ENCODE data around the gene CCDC142.

GRCh38 chr2:74501335-74502071, 18.7 kb upstream of the CCDC142 start:
- TF ChIP-seq POLR2A (IDR thresholded peaks at IDR 0.05; ENCODE audit: low read length) = no peak
- no peak for TF ChIP-seq GATA1 (IDR thresholded peaks at IDR 0.05; ENCODE audit: low read depth, low read length)
